Vagina (tissue), 2 donors: ENCODE results near the gene SCYL2.

Source experiments
- CTCF ChIP-seq, 3 experiments: fragments of 450-650 bp in 2 of 3; fragments of 200-600 bp in 1 of 3; sonication (generic) in 1 of 3; IDR thresholded peaks; one replicate each; pipeline ENCODE4 v1.5.1; 2017 to 2019; ENCODE audit warnings: antibody characterized with exemption in 3 of 3, mild to moderate bottlenecking in 2 of 3, moderate library complexity in 2 of 3
- POLR2A ChIP-seq, 2 donors: fragments of 450-650 bp; IDR thresholded peaks; one replicate each; pipeline ENCODE4 v1.6.1; 2017; ENCODE audit warnings: antibody characterized with exemption in 2 of 2, mild to moderate bottlenecking in 2 of 2, moderate library complexity in 2 of 2

- no peak for TF ChIP-seq CTCF (IDR thresholded peaks at IDR 0.05)
- no peak for TF ChIP-seq POLR2A (IDR thresholded peaks at IDR 0.05)
These were observed 70.8 kb downstream of the SCYL2 start for GRCh38 chr12:100337727-100338126.
